Activated CD4-positive, alpha-beta T cell treated with anti-CD3 and anti-CD28 coated beads for 48 hours (primary cell): ENCODE data around the gene PARD3B.

Source experiments
- DNase-seq: peaks from one replicate; pipeline ENCODE4 v3.0.0-alpha.2; 2020

Gene PARD3B

GRCh38 chr2:205024822-205025518 lies 479.7 kb downstream of the PARD3B start:
- DNase-seq, result peak; percentile 62

- DNase-seq, result no peak
These were observed 480.4 kb downstream of the PARD3B start for GRCh38 chr2:205025580-205026240.

GRCh38 chr2:205030695-205031094 lies 485.4 kb downstream of the PARD3B start:
- DNase-seq, result no peak

- DNase-seq, result no peak
These were observed 486.8 kb downstream of the PARD3B start for GRCh38 chr2:205032093-205032551.

GRCh38 chr2:205033431-205033830 lies 488.2 kb downstream of the PARD3B start:
- DNase-seq, result no peak

GRCh38 chr2:205034034-205034433 lies 488.8 kb downstream of the PARD3B start:
- DNase-seq, result no peak

- DNase-seq, result no peak
These were observed 495.0 kb downstream of the PARD3B start for GRCh38 chr2:205040323-205040722.

GRCh38 chr2:205041472-205042130 lies 496.3 kb downstream of the PARD3B start:
- DNase-seq, result no peak

- DNase-seq, result no peak
These were observed 498.0 kb downstream of the PARD3B start for GRCh38 chr2:205043285-205043684.

- DNase-seq, result no peak
These were observed 500.4 kb downstream of the PARD3B start for GRCh38 chr2:205045706-205046105.

- DNase-seq, result no peak
These were observed 502.1 kb downstream of the PARD3B start for GRCh38 chr2:205047273-205047839.

- no peak for DNase-seq
These were observed 506.1 kb downstream of the PARD3B start for GRCh38 chr2:205051417-205051816.

GRCh38 chr2:205052781-205053180 lies 507.5 kb downstream of the PARD3B start:
- no peak for DNase-seq

GRCh38 chr2:205053827-205054410 lies 508.6 kb downstream of the PARD3B start:
- DNase-seq, result no peak

GRCh38 chr2:205054789-205055188 lies 509.5 kb downstream of the PARD3B start:
- DNase-seq, result no peak

GRCh38 chr2:205055251-205055650 lies 510.0 kb downstream of the PARD3B start:
- no peak for DNase-seq

GRCh38 chr2:205056151-205056561 lies 510.9 kb downstream of the PARD3B start:
- no peak for DNase-seq

GRCh38 chr2:205058409-205058808 lies 513.1 kb downstream of the PARD3B start:
- DNase-seq, result no peak

GRCh38 chr2:205060269-205060668 lies 515.0 kb downstream of the PARD3B start:
- DNase-seq, result no peak

- no peak for DNase-seq
These were observed 520.8 kb downstream of the PARD3B start for GRCh38 chr2:205066081-205066480.

GRCh38 chr2:205069928-205070327 lies 524.7 kb downstream of the PARD3B start:
- no peak for DNase-seq

GRCh38 chr2:205070889-205071288 lies 525.6 kb downstream of the PARD3B start:
- no peak for DNase-seq

- DNase-seq, result no peak
These were observed 528.3 kb downstream of the PARD3B start for GRCh38 chr2:205073433-205074020.
